Breast epithelium (tissue), 4 donors: ENCODE results near the gene ACVR1B. TPM values are rescaled to one million over a fixed set of nuclear protein-coding genes. Genes with fewer than 3 reads are reported as not detected.

Source experiments
- DNase-seq, 2 donors: peaks; one replicate each; pipeline ENCODE4 v3.0.0-alpha.2; 2019; ENCODE audit warnings: low spot score in 2 of 2
- H3K27ac ChIP-seq, 2 donors: fragments of 200-600 bp; sonication (generic) in 1 of 2; one replicate each; pipeline ENCODE4 v1.5.1; 2016 to 2019; ENCODE audit warnings: mild to moderate bottlenecking in 1 of 2
- H3K27me3 ChIP-seq, 2 donors: fragments of 200-600 bp; sonication (generic) in 1 of 2; one replicate each; pipeline versions ENCODE4 v1.5.1 to v1.6.0; 2017 to 2019; ENCODE audit warnings: control low read depth in 1 of 2, mild to moderate bottlenecking in 1 of 2
- H3K36me3 ChIP-seq: fragments of 200-600 bp; one replicate; pipeline ENCODE4 v1.5.1; 2019
- H3K4me1 ChIP-seq, 2 donors: fragments of 200-600 bp; sonication (generic); one replicate each; pipeline ENCODE4 v1.5.1; 2016 to 2019; ENCODE audit warnings: control low read depth in 1 of 2
- H3K4me3 ChIP-seq, 3 donors: fragments of 200-600 bp; sonication (generic); 1 replicate in 2 of 3; 2 replicates in 1 of 3; pipeline ENCODE4 v1.5.1; 2016 to 2019; ENCODE audit warnings: mild to moderate bottlenecking in 3 of 3, moderate library complexity in 2 of 3
- H3K9me3 ChIP-seq, 2 donors: fragments of 200-600 bp; sonication (generic) in 1 of 2; one replicate each; pipeline ENCODE4 v1.5.1; 2016 to 2019; ENCODE audit warnings: control low read depth in 1 of 2
- POLR2A ChIP-seq: fragments of 450-650 bp; IDR thresholded peaks from one replicate; pipeline ENCODE4 v1.6.1; 2016; ENCODE audit warnings: antibody characterized with exemption, mild to moderate bottlenecking, moderate library complexity
- POLR2AphosphoS5 ChIP-seq, 3 donors: sonication (generic); formaldehyde crosslinking; IDR thresholded peaks; one replicate each; pipeline ENCODE4 v1.6.1; 2017; ENCODE audit warnings: antibody characterized with exemption in 3 of 3
- intact Hi-C: fragments of 100-400 bp; cut with DNase I; formaldehyde crosslinking; loops from one replicate; pipeline ENCODE4 v1.15.1; 2023; ENCODE audit warnings: low total_unique reads
- total RNA-seq, 3 donors: library from RNA; depleted of rRNA; stranded (reverse); fragments of >200 nt; gene quantifications; one replicate each; pipeline ENCODE4 v1.1.0, GENCODE V29; 2016
- TF ChIP-seq, protein P1 (sequence below), 3 donors: fragments of 450-650 bp; IDR thresholded peaks; one replicate each; pipeline ENCODE4 v1.5.1; 2016 to 2017; ENCODE audit warnings: antibody characterized with exemption in 3 of 3, mild to moderate bottlenecking in 3 of 3, moderate library complexity in 3 of 3

The ACVR1B gene
- total RNA-seq, 3 donors from 2014 or later, result 12.3 to 26.3 (median 23.6) TPM

DNA sequence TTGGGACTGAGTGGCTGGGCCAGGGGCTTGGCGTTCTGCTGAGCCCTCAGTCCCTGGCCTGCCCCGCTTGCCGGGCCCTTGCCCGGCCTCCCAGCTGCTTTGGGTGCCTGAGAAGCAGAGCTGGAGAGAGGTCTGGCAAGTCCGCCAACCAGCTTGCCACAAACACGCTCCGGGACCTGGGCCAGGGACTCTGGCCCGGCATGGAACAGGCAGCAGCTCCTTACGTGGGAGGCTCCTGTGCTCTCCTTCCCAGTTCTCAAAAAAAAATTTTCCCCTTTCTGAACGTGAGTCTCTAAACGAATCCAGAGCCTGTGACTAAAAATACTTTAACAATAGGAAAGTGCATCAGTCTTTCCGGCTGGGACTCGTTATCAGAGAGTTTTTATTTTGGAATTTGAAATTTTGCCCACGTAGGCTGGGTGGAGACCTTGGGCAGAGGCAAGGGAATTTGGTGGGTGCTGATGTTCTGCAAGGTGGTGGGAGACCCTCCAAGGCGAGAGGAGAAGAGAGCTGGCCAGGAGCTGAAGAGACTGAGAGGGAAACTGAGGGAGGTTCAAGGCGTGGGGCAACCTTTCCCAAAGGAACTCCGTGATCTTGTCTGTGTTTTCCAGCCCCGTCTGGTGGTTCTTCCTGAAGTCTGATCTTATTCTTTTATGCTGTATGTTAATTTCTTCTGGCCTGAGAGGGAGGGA lies 92.9 kb downstream of the ACVR1B start:
- H3K4me1 ChIP-seq, result peaks cover 10 to 37% of the 10 kb centered on the region in 2 donors
- DNase-seq, result peak; percentile 88 to 95
- no peaks in the 10 kb centered on the region for H3K9me3 ChIP-seq

DNA sequence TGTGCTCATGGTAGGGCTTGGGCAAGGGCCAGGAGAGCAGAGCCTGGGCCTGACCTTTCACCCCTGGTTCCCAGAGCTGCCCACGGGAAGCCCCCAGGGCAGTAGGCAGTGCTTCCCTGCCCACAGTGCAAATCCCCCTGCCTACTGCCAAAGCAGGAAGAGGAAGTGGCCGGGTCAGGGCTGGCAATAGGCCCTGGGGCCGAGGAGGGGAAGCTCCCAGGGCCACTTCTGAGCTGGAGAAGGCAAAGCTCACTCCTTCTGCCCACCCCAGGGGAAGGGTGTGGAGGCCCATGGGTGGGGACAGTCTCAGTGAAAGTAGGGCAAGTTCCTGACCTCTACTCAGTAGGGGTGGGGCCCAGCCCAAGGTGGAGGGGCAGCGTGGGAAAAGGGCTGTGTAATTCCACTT lies 94.3 kb downstream of the ACVR1B start:
- Histone ChIP-seq H3K4me1 (peaks cover 16 to 37% of the 10 kb centered on the region in 2 donors), H3K27ac (peak overlapping the region; percentile 92 to 94), H3K9me3 (no peaks in the 10 kb centered on the region), H3K4me3 (peak overlapping the region in 1 of 3 donors; percentile 3), H3K27me3 (no peaks in the 10 kb centered on the region), H3K36me3 (no peaks in the 10 kb centered on the region)
- DNase-seq, result no peak
- intact Hi-C loops, result no loop called here
- TF ChIP-seq POLR2AphosphoS5 (IDR thresholded peaks at IDR 0.05) (no peak), POLR2A (no peak)
- TF ChIP-seq, protein P1, sequence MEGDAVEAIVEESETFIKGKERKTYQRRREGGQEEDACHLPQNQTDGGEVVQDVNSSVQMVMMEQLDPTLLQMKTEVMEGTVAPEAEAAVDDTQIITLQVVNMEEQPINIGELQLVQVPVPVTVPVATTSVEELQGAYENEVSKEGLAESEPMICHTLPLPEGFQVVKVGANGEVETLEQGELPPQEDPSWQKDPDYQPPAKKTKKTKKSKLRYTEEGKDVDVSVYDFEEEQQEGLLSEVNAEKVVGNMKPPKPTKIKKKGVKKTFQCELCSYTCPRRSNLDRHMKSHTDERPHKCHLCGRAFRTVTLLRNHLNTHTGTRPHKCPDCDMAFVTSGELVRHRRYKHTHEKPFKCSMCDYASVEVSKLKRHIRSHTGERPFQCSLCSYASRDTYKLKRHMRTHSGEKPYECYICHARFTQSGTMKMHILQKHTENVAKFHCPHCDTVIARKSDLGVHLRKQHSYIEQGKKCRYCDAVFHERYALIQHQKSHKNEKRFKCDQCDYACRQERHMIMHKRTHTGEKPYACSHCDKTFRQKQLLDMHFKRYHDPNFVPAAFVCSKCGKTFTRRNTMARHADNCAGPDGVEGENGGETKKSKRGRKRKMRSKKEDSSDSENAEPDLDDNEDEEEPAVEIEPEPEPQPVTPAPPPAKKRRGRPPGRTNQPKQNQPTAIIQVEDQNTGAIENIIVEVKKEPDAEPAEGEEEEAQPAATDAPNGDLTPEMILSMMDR (IDR thresholded peaks at IDR 0.05), result no peak

More for the DNA sequence above, 92.9 kb downstream of the ACVR1B start:
- Histone ChIP-seq H3K27me3 (no peaks in the 10 kb centered on the region), H3K36me3 (no peaks in the 10 kb centered on the region), H3K4me3 (peak overlapping the region; percentile 5 to 46 (median 16)), H3K27ac (peak overlapping the region; percentile 92 to 94)
- TF ChIP-seq POLR2A, result no peak
- peak; percentile 30 to 56 (median 38) for TF ChIP-seq POLR2AphosphoS5 (IDR thresholded peaks at IDR 0.05)
- intact Hi-C loops, result no loop called here

Other genes with a start within 250 kb of the ACVR1B start
- 1 to 10 TPM in 1 of 3 donors, under 1 TPM in 2; 0.16 to 1.3 (median 0.29) TPM for gene FIGNL2, start 103.0 kb upstream of the ACVR1B start, total RNA-seq
- gene ANKRD33, start 63.6 kb upstream of the ACVR1B start, total RNA-seq, result not detected
- 100 to 1,000 TPM in 2 of 3 donors, 10 to 100 TPM in 1; 24.7 to 274 (median 109) TPM for gene ACVRL1, start 44.2 kb upstream of the ACVR1B start, total RNA-seq
- gene TAMALIN, start 55.2 kb downstream of the ACVR1B start, total RNA-seq, result 10 to 100 TPM in 2 of 3 donors, 1 to 10 TPM in 1; 8.5 to 27.2 (median 16.0) TPM
- 100 to 1,000 TPM in 1 of 3 donors, 10 to 100 TPM in 2; 35.7 to 154 (median 66.2) TPM for gene NR4A1, start 99.7 kb downstream of the ACVR1B start, total RNA-seq
- 10 to 100 TPM; 35.0 to 54.2 (median 39.7) TPM for gene ATG101, start 118.3 kb downstream of the ACVR1B start, total RNA-seq
- 1 to 10 TPM in 1 of 3 donors, not detected in 2; 1.3 TPM for gene SMIM41, start 128.0 kb downstream of the ACVR1B start, total RNA-seq
- 1 to 10 TPM in 2 of 3 donors, not detected in 1; 2.9 to 9.8 TPM for gene KRT80, start 240.3 kb downstream of the ACVR1B start, total RNA-seq